CD14-positive monocyte (primary cell): ENCODE measurements around the gene EPB41L5. TPM values are rescaled to one million over a fixed set of nuclear protein-coding genes. Genes with fewer than 3 reads are reported as not detected.

Source experiments
- DNase-seq, 3 donors: peaks; one replicate each; pipeline ENCODE4 v3.0.0-alpha.2; 2011 to 2022
- H2AFZ ChIP-seq: 2 replicates; pipeline ENCODE4 v1.6.0; 2012; ENCODE audit warnings: mild to moderate bottlenecking, low read depth, low read length, inconsistent platforms; ENCODE audit not compliant: insufficient read depth, poor library complexity, severe bottlenecking
- H3K27ac ChIP-seq, 2 donors: 1 replicate in 1 of 2; 2 replicates in 1 of 2; pipeline ENCODE4 v1.5.1; 2012 to 2013; ENCODE audit warnings: low read length in 2 of 2, control low read depth in 1 of 2, inconsistent platforms in 1 of 2, low read depth in 1 of 2, mild to moderate bottlenecking in 1 of 2
- H3K27me3 ChIP-seq, 2 donors: one replicate each; pipeline versions ENCODE4 v1.6.0 to v1.6.1; 2011 to 2013; ENCODE audit warnings: low read length in 2 of 2; ENCODE audit not compliant: control insufficient read depth in 2 of 2, insufficient read depth in 2 of 2
- H3K36me3 ChIP-seq, 2 donors: replicated peaks in 1 of 2; 1 replicate in 1 of 2; 2 replicates in 1 of 2; pipeline versions ENCODE4 v1.5.1 to v1.6.1; 2012 to 2013; ENCODE audit warnings: low read length in 2 of 2, control low read depth in 1 of 2, inconsistent platforms in 1 of 2, mild to moderate bottlenecking in 1 of 2; ENCODE audit not compliant: insufficient read depth in 2 of 2, control insufficient read depth in 1 of 2
- H3K4me1 ChIP-seq, 2 donors: 1 replicate in 1 of 2; 2 replicates in 1 of 2; pipeline versions ENCODE4 v1.5.1 to v1.6.1; 2012 to 2013; ENCODE audit warnings: low read length in 2 of 2, control low read depth in 1 of 2, inconsistent platforms in 1 of 2, mild to moderate bottlenecking in 1 of 2, moderate library complexity in 1 of 2; ENCODE audit not compliant: insufficient read depth in 2 of 2, control insufficient read depth in 1 of 2
- H3K4me2 ChIP-seq: replicated peaks from 2 replicates; pipeline ENCODE3; 2012; ENCODE audit warnings: low read length, moderate library complexity, mild to moderate bottlenecking; ENCODE audit not compliant: poor library complexity, severe bottlenecking; ENCODE audit errors: extremely low read depth
- H3K4me3 ChIP-seq, 3 experiments: fragments of 200-600 bp in 1 of 3; sonication (generic) in 1 of 3; replicated peaks in 1 of 3; 1 replicate in 2 of 3; 2 replicates in 1 of 3; pipeline ENCODE4 v1.5.1; 2011 to 2013; ENCODE audit warnings: low read length in 3 of 3, mild to moderate bottlenecking in 3 of 3, control low read depth in 2 of 3, low read depth in 2 of 3, inconsistent platforms in 1 of 3, moderate library complexity in 1 of 3
- H3K79me2 ChIP-seq: 2 replicates; pipeline ENCODE4 v1.6.0; 2012; ENCODE audit warnings: mild to moderate bottlenecking, control low read depth, inconsistent platforms, low read length, moderate library complexity; ENCODE audit not compliant: insufficient read depth
- H3K9ac ChIP-seq: 2 replicates; pipeline ENCODE4 v1.6.0; 2017; ENCODE audit warnings: low read length, mild to moderate bottlenecking; ENCODE audit not compliant: insufficient read depth, poor library complexity, severe bottlenecking
- H3K9me3 ChIP-seq, 2 donors: replicated peaks in 1 of 2; 1 replicate in 1 of 2; 2 replicates in 1 of 2; pipeline versions ENCODE4 v1.5.1 to v1.6.1; 2012 to 2013; ENCODE audit warnings: low read length in 2 of 2, control low read depth in 1 of 2; ENCODE audit not compliant: control insufficient read depth in 1 of 2, insufficient read depth in 1 of 2
- H4K20me1 ChIP-seq: 2 replicates; pipeline ENCODE4 v1.6.0; 2012; ENCODE audit warnings: mild to moderate bottlenecking, low read length, control low read depth, moderate library complexity; ENCODE audit not compliant: insufficient read depth
- H3K27ac Mint-ChIP-seq, 7 donors: one replicate each; pipeline ENCODE4 v1.8.0; 2020; ENCODE audit warnings: mild to moderate bottlenecking in 7 of 7, mixed read lengths in 7 of 7, moderate library complexity in 6 of 7, inconsistent platforms in 2 of 7
- H3K27me3 Mint-ChIP-seq, 3 donors: one replicate each; pipeline ENCODE4 v1.8.0; 2021 to 2022; ENCODE audit warnings: low read depth in 3 of 3, mild to moderate bottlenecking in 3 of 3, mixed read lengths in 3 of 3, moderate library complexity in 3 of 3, inconsistent platforms in 1 of 3
- H3K36me3 Mint-ChIP-seq, 2 donors: one replicate each; pipeline ENCODE4 v1.8.0; 2020; ENCODE audit warnings: mixed read lengths in 2 of 2, inconsistent platforms in 1 of 2, mild to moderate bottlenecking in 1 of 2
- H3K4me1 Mint-ChIP-seq: one replicate; pipeline ENCODE4 v1.8.0; 2020; ENCODE audit warnings: mild to moderate bottlenecking, mixed read lengths
- H3K4me3 Mint-ChIP-seq, 2 donors: one replicate each; pipeline ENCODE4 v1.8.0; 2020; ENCODE audit warnings: mild to moderate bottlenecking in 2 of 2, mixed read lengths in 2 of 2, moderate library complexity in 1 of 2
- H3K9me3 Mint-ChIP-seq, 7 donors: one replicate each; pipeline ENCODE4 v1.8.0; 2020 to 2022; ENCODE audit warnings: mixed read lengths in 7 of 7, mild to moderate bottlenecking in 6 of 7, moderate library complexity in 6 of 7, inconsistent platforms in 2 of 7
- CTCF ChIP-seq: fragments of 200-600 bp; IDR thresholded peaks from one replicate; pipeline ENCODE4 v1.8.0; 2022; ENCODE audit warnings: antibody characterized with exemption, mild to moderate bottlenecking
- WGBS: methylation state at CpG from one replicate; pipeline ENCODE4 v1.1.5; 2013; ENCODE audit warnings: missing lambda C conversion rate; ENCODE audit not compliant: insufficient coverage; 5-methylcytosine and 5-hydroxymethylcytosine counted together
- intact Hi-C, 2 donors: fragments of 100-400 bp; cut with micrococcal nuclease; formaldehyde crosslinking; loops; one replicate each; pipeline versions ENCODE4 v1.15.0 to v1.15.1; 2023
- polyA plus RNA-seq, 3 donors: library from polyadenylated mRNA; depleted of rRNA in 1 of 3; unstranded in 2 of 3; stranded (reverse) in 1 of 3; fragments of 300-500 nt in 2 of 3; fragments of >200 nt in 1 of 3; fragmentation: Illumina TruSeq in 2 of 3; gene quantifications; 1 replicate in 2 of 3; 2 replicates in 1 of 3; pipeline ENCODE4 v1.2.3, GENCODE V29; 2012 to 2021

Gene EPB41L5
- polyA plus RNA-seq, 3 donors: 1.4 to 2.4 (median 2.0) TPM

- no peak for DNase-seq
- peaks cover 0 to 3% (median 2%) of the 10 kb centered on the region in 3 donors for H3K27me3 Mint-ChIP-seq
- no peak overlapping the region for H3K27ac Mint-ChIP-seq
- Histone ChIP-seq H3K4me3 (no peak overlapping the region), H4K20me1 (no peaks in the 10 kb centered on the region), H3K79me2 (no peaks in the 10 kb centered on the region), H2AFZ (no peak overlapping the region), H3K9ac (no peak overlapping the region), H3K27me3 (no peaks in the 10 kb centered on the region), H3K36me3 (no peaks in the 10 kb centered on the region), H3K9me3 (peaks cover 18 to 19% of the 10 kb centered on the region in 2 donors), H3K4me1 (no peaks in the 10 kb centered on the region), H3K27ac (no peak overlapping the region), H3K4me2 (no peak overlapping the region)
- H3K4me1 Mint-ChIP-seq: no peaks in the 10 kb centered on the region
- H3K9me3 Mint-ChIP-seq: peaks cover 9 to 33% (median 24%) of the 10 kb centered on the region in 7 donors
- TF ChIP-seq CTCF: no peak
- WGBS: no CpG with 5 or more reads among the region's 3 CpGs
- intact Hi-C loops: no loop called here
- H3K4me3 Mint-ChIP-seq: no peak overlapping the region
- H3K36me3 Mint-ChIP-seq: no peaks in the 10 kb centered on the region
Observed at GRCh38 chr2:120148669-120149068, 135.8 kb downstream of the EPB41L5 start.

DNA sequence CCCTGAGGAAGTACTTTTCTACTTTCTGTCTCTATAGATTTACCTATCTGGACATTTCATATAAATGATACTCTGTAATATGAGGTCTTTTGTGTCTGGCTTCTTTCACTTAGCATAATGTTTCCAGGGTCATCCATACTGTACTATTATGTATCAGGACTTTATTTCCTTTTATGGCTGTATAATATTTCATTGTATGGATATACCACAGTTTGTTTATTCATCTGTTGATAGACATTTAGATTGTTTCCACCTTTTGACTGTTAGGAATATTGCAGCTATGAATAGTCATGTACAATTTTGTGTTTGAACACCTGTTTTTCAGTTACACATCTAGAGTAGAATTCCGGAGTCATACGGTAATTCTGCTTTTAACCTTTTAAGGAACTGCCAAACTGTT lies 136.5 kb downstream of the EPB41L5 start:
- no peak overlapping the region for H3K27ac Mint-ChIP-seq
- no peaks in the 10 kb centered on the region for H3K4me1 Mint-ChIP-seq
- Histone ChIP-seq H3K27ac (no peak overlapping the region), H3K9ac (no peak overlapping the region), H3K27me3 (no peaks in the 10 kb centered on the region), H3K9me3 (peaks cover 18 to 24% of the 10 kb centered on the region in 2 donors), H3K4me1 (no peaks in the 10 kb centered on the region), H2AFZ (no peak overlapping the region), H3K4me3 (no peak overlapping the region), H3K4me2 (no peak overlapping the region), H3K79me2 (no peaks in the 10 kb centered on the region), H3K36me3 (no peaks in the 10 kb centered on the region), H4K20me1 (no peaks in the 10 kb centered on the region)
- TF ChIP-seq CTCF: no peak
- no peak for DNase-seq
- intact Hi-C loops: no loop called here
- peaks cover 0 to 3% (median 2%) of the 10 kb centered on the region in 3 donors for H3K27me3 Mint-ChIP-seq
- WGBS: no CpG with 5 or more reads among the region's 2 CpGs
- H3K9me3 Mint-ChIP-seq: peaks cover 12 to 40% (median 29%) of the 10 kb centered on the region in 7 donors
- H3K36me3 Mint-ChIP-seq: no peaks in the 10 kb centered on the region
- H3K4me3 Mint-ChIP-seq: no peak overlapping the region
